HG02610 (cell line): ENCODE data around the gene H1-8.
"Not testable (repeated sequence)": the region's sequence is repeated elsewhere in the genome, so short reads cannot be mapped to it uniquely, and the experiment has no call there.

Source experiments
- ATAC-seq: cut with Tn5 transposase; IDR thresholded peaks from one replicate; pipeline ENCODE4 v1.9.1; 2021; ENCODE audit warnings: mild to moderate bottlenecking, moderate library complexity; ENCODE audit not compliant: unreplicated experiment

H1-8 gene

DNA sequence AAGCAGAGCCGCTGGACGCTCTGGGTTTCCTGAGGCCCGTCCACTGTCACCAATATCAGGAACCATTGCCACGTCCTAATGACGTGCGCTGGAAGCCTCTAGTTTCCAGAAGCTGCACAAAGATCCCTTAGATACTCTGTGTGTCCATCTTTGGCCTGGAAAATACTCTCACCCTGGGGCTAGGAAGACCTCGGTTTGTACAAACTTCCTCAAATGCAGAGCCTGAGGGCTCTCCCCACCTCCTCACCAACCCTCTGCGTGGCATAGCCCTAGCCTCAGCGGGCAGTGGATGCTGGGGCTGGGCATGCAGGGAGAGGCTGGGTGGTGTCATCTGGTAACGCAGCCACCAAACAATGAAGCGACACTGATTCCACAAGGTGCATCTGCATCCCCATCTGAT is 11.3 kb upstream of the H1-8 start:
- ATAC-seq, result no peak

DNA sequence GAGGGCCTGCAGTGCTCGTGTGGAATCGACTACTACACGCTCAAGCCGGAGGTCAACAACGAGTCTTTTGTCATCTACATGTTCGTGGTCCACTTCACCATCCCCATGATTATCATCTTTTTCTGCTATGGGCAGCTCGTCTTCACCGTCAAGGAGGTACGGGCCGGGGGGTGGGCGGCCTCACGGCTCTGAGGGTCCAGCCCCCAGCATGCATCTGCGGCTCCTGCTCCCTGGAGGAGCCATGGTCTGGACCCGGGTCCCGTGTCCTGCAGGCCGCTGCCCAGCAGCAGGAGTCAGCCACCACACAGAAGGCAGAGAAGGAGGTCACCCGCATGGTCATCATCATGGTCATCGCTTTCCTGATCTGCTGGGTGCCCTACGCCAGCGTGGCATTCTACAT is 10.7 kb upstream of the H1-8 start:
- ATAC-seq, result no peak

DNA sequence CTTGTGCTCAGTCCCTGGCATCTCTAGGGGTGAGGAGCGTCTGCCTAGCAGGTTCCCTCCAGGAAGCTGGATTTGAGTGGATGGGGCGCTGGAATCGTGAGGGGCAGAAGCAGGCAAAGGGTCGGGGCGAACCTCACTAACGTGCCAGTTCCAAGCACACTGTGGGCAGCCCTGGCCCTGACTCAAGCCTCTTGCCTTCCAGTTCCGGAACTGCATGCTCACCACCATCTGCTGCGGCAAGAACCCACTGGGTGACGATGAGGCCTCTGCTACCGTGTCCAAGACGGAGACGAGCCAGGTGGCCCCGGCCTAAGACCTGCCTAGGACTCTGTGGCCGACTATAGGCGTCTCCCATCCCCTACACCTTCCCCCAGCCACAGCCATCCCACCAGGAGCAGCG is 9.6 kb upstream of the H1-8 start:
- no peak for ATAC-seq

DNA sequence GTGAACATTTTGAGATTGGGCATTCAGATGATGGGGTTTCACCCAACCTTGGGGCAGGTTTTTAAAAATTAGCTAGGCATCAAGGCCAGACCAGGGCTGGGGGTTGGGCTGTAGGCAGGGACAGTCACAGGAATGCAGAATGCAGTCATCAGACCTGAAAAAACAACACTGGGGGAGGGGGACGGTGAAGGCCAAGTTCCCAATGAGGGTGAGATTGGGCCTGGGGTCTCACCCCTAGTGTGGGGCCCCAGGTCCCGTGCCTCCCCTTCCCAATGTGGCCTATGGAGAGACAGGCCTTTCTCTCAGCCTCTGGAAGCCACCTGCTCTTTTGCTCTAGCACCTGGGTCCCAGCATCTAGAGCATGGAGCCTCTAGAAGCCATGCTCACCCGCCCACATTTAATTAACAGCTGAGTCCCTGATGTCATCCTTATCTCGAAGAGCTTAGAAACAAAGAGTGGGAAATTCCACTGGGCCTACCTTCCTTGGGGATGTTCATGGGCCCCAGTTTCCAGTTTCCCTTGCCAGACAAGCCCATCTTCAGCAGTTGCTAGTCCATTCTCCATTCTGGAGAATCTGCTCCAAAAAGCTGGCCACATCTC is 8.4 kb upstream of the H1-8 start:
- no peak for ATAC-seq

DNA sequence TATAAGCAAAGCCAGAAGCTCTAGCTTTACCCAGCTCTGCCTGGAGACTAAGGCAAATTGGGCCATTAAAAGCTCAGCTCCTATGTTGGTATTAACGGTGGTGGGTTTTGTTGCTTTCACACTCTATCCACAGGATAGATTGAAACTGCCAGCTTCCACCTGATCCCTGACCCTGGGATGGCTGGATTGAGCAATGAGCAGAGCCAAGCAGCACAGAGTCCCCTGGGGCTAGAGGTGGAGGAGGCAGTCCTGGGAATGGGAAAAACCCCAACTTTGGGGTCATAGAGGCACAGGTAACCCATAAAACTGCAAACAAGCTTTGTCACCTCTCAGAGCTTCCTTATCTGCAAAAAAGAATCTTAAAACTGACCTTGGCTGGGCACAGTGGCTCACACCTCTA is 7.9 kb upstream of the H1-8 start:
- ATAC-seq, result no peak

DNA sequence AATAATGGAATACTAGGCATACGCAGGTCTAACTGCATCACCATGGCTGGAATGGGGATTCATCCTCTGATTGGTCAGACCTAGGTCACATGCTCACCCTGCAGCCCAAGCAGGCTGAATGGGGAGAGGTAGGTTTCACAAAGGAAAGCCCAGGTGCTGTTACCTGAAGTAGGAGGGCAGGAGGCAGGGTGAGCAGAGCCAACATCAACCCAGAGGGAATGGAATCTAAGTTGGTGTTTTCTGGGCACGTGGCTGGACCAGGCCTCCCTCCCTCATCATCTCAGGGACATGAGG is 6.7 kb upstream of the H1-8 start:
- no peak for ATAC-seq

DNA sequence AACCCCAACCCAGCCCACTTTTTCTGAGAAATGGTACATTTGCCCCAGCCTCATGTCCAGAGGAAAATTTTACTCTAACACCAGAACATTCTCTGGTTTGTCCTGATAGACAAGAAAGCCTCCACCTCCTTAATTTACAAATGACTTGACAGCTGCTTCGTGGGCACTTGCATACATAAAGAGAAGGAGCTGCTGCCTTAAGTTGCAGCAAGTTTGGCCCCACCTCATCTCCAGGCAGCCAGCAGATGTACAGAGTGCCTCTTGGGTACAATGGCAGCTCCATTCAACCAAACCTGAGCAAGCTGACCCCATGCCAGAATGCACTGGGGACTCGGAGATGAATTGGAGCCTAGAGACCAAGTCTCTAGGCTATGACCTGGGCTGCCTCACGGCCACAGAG is 6.2 kb upstream of the H1-8 start:
- ATAC-seq, result no peak

DNA sequence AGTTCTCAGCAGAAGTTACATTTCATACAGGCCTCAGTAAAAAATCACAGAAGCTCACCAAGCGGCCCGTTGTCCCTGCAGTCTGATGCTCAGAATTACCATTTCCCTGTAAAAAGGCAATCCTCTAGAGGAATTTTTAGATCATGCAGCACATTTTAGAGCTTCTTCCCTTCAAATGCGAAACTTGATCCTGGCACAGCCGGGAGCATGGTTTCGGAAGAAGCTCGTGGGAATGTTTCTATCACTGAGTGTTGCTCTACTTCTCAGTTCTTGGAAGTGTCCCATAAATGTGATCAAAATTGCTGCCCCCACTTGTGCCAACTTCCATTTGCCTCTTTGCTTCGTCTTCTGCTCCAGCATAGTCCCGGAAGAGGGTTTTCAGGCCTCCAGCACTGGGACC is 3.8 kb upstream of the H1-8 start:
- no peak for ATAC-seq

DNA sequence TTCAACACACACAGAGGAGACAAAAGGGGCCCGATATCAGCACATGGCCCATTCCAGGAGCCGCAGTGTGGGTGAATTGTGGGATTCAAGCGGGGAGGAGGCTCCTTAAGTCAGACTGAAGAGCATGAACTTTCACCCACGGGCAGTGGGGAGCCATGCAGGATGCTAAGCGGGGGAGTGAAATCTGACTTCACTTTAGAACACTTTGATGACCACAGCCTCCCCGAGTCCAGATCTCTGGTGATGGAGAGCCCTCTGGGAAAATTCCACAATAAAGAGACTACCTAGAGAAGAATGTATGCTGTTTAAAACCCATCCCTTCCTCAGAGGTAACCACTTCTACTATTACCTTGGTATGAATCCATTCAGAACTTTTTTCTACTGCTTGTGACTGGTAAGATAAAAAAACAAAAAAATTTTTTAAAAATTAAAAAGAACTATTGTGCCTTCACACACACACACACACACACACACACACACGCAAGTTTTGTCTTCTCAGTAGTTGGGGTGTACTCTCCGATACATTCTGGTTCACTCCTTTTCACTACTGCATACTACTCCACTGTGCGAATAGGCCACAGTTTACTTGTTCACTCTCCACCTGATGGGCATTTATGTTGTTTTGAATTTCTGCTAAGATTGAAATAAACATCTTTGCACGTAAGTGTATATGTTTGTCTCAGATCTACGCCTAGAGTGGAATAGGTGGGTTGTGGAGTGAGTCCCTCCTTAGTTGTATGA is 2.0 kb upstream of the H1-8 start:
- no peak for ATAC-seq

DNA sequence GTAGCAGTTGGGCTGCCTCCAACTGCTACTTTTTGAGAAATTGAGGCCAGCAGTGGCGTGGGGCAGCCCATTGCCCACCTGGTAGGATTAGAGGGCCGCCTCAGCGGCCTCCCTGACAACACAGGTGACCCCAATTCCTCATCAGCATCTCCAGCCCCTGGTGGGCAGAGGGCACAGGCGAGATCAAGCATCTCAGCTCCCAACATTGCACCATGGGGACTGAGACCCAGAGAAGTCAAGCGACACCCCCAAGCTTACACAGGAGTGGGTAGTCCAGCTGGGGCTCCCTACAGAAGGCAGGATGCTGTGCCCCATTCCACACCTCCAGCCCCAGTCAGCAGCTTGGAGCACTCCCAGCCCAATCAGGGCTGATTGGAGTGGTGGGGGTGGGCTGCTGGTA is 228 bp upstream of the H1-8 start:
- no peak for ATAC-seq

DNA sequence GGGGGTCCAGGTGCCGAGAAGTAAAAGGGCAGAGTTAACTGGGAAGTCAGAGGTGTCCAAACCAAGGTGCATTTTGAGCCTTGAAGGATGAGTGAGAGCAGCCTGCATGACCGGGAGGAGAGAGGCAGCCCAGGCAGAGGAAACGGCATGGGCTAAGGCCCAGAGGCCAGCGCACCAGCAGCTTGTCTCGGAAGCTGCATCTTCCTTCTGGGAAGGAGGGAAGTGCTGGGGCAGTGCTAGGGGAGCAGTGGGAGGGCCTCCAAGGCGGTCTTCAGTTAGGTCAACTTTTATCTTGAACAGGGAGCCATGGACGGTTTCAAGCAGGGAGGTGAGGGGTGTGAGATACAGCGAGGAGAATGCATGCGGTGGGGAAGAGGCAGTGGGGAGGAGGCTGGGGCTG is 1.0 kb downstream of the H1-8 start:
- no peak for ATAC-seq

DNA sequence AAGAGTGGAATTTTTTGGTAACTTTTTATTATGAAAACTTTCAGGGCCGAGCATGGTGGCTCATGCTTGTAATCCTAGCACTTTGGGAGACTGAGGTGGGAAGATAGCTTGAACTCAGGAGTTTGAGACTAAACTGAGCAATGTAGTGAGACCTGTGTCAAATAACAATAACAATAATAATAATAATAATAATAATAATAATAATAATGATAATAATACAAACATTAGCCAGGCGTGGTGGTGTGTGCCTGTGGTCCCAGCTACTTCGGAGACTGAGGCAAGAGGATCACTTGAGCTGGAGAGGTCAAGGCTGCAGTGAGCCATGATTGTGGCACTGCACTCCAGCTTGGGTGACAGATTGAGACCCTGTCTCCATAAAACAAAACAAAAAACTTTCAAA is 3.0 kb downstream of the H1-8 start:
- not testable (repeated sequence) for ATAC-seq

DNA sequence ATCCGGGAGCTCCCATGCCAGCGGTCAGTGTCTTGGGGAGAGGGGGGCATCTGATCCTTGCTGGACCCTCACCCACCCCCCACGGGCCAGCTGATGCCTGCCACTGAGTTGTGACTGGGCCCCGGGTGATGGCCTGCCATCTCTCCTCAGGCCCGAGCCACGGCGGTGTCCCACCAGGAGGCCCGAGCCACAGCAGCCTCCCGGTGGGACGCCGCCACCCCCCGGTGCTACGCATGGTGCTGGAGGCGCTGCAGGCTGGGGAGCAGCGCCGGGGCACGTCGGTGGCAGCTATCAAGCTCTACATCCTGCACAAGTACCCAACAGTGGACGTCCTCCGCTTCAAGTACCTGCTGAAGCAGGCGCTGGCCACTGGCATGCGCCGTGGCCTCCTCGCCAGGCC is 4.3 kb downstream of the H1-8 start:
- ATAC-seq, result no peak

DNA sequence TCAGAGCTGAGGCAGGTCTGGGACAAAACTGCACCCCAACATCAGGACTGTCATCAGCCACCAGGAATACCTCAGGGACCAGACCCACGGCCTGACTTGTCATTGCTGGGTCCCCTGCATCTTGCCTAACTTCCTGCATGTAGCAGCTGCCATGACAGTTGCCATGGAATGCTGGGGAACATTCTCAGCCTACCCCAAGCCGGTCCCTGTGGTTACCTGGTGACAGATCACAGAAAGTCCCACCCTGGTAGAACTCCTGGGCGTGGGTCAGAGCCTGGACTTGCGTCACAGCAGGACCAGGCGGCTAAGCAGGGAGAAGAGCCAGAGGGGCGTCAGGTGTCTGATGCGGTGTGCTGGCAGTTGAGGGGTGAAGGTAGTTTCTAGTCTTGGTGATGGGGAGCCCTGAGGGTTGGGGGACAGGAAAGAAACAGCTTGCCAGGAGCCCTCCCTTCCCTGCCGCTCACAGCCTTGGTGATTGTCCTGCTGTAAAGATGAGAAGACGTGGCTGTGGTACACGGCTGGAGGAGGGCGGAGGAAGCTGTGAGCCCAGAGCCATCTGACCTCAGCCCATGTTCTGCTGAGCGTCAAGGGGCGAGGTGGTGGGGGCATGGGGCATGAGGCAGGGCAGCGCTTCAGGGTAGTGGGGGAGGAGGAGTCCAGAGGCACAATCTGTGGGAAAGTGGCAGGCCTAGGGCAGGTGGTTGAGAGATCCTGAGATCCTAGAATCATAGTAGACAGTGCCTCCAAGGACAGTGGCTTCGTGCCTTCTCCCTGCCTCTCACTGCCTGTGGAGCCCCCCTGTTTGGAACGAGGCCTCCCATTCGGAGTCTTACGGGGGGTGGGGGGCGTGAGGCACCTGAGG is 5.4 kb downstream of the H1-8 start:
- ATAC-seq, result no peak

DNA sequence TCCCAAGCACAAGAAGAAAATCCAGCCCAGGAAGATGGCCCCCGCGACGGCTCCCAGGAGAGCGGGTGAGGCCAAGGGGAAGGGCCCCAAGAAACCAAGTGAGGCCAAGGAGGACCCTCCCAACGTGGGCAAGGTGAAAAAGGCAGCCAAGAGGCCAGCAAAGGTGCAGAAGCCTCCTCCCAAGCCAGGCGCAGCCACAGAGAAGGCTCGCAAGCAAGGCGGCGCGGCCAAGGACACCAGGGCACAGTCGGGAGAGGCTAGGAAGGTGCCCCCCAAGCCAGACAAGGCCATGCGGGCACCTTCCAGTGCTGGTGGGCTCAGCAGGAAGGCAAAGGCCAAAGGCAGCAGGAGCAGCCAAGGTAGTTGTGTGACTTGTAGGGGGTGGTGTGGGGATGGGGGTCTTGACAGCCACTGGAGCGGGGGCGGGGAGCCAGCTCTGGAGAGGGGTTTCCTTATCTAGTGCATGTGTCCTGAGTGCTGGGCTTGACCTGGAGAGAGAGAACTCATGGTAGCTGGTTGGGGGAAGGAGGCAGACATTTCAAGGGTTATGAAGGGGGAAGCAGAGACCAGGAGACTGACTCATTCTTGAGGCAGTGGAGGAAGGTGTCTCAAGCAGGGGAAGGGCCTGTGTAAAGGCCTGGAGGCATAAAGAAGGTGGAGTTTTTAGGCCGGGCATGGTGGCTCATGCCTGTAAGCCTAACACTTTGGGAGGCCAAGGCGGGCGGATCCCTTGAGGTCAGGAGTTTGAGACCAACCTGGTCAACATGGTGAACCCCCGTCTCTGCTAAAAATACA is 6.2 kb downstream of the H1-8 start:
- no peak for ATAC-seq

DNA sequence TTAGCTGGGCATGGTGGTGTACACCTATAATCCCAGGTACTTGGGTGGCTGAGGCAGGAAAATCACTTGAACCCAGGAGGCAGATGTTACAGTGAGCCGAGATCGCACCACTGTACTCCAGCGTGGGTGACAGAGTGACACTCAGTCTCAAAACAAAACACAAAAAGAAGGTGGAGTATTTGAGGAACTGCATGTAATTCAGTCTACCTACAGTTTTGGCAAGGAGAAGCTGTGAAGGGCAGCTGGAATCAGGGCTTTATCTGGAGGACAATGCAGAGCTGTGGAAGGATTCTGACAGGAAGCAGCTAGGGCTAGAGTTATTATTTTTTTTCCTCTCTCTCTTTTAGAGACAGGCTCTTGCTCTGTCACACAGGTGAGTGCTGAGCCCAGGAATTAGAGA is 6.8 kb downstream of the H1-8 start:
- ATAC-seq, result no peak

DNA sequence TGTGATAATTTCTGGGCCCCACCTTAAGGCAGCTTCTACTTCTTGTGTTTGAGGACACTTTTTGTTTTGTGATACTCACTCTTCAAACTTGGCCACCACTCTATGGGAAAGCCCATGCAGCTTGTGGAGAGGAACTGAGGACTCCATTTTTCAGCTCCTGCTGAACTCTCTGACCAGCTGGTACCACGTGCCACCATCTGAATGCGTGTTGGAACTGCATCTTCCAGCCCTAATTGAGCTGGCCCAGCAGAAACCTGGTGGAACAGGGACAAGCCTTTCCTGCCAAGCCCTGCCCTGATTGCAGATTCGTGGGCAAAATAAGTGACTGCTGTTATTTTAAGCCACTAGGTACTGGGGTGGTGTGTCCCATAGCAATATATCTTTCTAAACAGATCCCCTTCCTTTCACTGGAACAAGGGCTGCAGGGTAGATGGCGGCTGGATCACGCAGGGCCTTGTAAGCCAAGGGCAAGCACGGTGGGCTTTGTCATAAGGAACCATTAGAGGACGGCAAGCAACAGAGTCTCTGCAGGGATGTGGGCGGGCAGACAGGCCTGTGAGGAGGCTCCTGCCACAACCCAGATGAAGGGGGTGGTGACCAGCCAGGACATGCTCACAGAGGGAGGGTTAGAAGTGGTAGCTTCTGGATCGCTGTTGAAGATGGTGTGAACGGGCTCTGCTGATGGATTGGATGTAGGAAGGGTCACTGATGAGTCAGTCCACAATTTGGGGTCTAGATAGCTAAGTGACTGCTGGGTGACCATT is 9.5 kb downstream of the H1-8 start:
- no peak for ATAC-seq

DNA sequence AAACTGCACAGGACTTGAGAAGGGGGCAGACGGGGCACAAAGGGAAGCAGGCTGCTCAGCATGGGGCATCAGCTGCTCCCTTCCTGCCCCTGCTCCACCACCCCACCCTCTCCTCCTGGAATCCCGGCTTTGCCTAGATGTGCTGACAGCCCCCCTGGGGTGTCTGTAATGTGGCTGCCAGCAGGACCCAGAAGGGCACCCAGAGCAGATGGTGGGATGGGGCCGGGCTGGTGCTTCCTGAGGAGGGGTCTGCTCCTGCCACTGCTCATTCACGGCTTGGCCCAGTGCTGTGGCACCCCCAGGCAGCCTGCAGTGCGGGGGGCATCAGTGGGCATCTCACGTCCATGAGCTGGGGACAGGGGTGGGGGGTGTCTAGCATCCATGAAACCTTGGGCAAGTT is 10.2 kb downstream of the H1-8 start:
- ATAC-seq, result no peak

DNA sequence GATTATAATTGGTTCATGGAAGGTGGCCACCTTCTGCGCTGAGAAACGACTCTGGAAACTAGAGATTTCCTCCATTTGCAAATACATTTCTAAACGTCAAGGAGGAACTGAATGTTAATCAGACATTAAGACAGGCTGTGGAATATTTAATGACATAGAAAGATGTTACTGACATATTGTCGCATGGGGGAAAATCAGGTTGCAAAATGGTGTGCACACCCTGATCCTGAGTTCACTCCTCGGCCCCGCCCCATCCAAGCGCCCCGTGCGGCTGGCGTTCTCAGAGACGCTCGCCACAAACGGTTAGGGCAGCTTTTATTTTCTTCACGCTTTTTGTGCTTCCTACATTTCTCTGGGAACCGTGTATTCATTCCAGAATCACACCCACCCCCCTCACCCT is 10.7 kb downstream of the H1-8 start:
- ATAC-seq, result no peak

DNA sequence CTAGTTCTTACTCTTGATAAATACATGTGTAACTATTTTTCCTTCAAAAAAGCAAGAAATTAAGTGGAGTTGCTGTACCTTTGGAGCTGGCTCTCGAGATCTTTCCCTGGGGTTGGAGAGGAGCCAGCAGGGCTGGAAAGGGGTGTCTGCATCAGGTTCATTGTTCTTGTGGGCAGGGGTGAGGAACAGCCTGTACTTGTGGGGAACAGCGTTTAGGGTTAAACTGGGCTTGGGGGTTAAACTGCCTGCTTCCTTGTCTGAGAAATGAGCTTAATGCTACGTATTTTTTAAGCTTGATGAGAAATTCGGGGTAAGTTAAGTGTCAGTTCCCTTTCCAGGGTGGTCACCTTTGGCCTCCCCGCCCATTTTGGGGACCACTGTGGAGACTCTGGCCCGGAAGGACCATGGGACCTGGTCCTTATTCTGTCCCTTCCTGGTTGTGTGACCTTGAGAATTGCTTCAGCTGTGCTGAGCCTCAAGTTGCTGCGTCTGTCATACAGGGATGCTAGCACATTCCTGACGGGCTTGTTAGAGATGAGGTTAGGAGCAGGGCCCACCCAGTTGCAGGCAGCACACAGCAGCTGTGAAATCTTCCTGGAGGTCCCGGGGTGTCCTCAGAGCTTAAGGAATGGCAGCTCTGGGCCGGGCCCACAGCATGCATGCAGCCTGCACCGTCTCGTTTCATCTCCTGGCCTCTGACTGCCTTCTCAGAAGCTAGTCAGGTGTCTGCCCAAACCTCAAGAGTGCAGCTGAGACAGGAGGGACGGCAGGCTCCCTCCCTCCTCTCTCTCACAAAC is 11.6 kb downstream of the H1-8 start:
- no peak for ATAC-seq
